ENCODE results near the gene LPCAT1. TPM values are rescaled to one million over a fixed set of nuclear protein-coding genes. Genes with fewer than 3 reads are reported as not detected.

Gene LPCAT1
- total and polyA plus RNA-seq, 2 of the 13 experiments (the other 11 are each of a cell fraction or from before 2014, with no cell fraction given): 29.8 to 90.6 TPM

DNA sequence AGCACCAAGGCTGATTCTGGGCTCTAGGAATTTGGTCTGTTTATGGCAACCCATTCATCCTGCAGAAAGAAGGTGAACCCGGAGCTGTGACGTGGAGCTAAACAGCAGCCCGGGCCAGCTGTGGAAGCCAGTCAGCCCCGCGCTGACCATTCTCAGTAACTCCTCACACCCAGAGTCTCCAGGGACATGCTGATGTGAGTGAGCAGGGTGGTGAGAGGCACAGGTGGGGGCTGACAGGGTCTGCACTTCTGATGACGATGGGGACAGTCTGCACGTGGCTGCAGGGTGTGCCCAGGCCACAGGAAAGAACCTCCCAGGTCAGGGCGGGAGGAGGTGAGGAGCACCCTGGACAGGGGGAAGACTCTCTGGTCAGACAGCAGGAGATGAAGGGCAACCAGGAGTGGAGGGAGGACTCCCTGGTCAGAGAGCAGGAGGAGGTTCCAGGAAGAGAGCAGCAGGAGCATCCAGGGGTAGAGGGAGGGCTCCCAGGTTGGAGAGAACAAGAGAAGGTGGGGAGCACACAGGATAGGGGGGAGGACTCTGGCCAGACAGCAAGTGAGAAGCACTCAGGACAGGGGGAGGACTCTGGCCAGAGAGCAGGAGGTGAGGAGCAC lies 52.4 kb downstream of the LPCAT1 start (continued):
- TF ChIP-seq MEIS1 (CRISPR knock-in tag; IDR thresholded peaks at IDR 0.05; ENCODE audit: borderline replicate concordance) (0 out of 2 replicates have a peak, but pooled peaks have one; percentile 42), FLYWCH1 (CRISPR knock-in tag; IDR thresholded peaks at IDR 0.05) (no peak)

DNA sequence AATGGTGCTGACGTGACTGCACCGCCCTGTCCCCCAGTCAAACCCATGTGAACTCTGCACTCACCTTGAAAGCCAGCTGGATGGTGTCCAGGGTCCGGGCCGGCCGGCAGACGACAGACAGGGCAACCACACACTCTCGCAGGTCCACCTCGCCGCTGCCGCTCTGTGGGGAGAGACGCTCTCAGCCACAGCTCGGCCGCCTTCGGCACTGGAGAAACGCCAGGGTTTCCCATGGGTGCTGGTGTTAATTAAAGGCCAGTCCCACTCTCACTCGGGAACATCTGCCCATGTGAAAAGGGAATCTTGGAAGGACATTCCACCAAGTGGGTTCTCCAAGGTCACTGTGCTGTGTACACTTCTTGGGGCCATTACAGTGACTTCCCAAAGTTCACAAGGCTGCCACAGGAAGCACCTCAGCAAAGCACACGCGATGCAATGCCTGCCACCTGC lies 53.0 kb downstream of the LPCAT1 start:
- no TSS peak for BruUV-seq (replicated peaks)
- peaks cover 29% of the 10 kb centered on the region for H3K4me1 ChIP-seq (ENCODE audit: insufficient read depth, low read length)
- peak; percentile 64 for FAIRE-seq
- peaks cover 8% of the 10 kb centered on the region; the same call in 1 of the 2 replicates for H4K20me1 ChIP-seq (ENCODE audit: insufficient read depth, low read length)
- in situ Hi-C loops (cut with HindIII; ENCODE audit: extremely low pct_ligation_motif_present, low pct_unique_long_range_greater_than_20kb) (no loop called here), intact Hi-C loops (cut with micrococcal nuclease; ENCODE audit: unreplicated experiment) (no loop called here)
- ATAC-seq: peak; percentile 79
- 15% methylated on average over 3 of the region's 18 CpGs for WGBS (ENCODE audit: low lambda C conversion rate)
- H3K9ac ChIP-seq (ENCODE audit: insufficient read depth, low read depth, low read length): peak overlapping the region; percentile 9; the same call in 1 of the 2 replicates
- H3K9me3 ChIP-seq (ENCODE audit: low read length): no peaks in the 10 kb centered on the region
- no peak overlapping the region for H2AFZ ChIP-seq (ENCODE audit: low read length)
- peak overlapping the region; percentile 45 for H3K4me2 ChIP-seq (ENCODE audit: low read depth, low read length)
- peaks cover 19 to 36% of the 10 kb centered on the region in 2 experiments; a peak in 3 of 5 replicates for H3K36me3 ChIP-seq (replicated peaks in 1 of 2; ENCODE audit: control insufficient read depth in 1 of 2, insufficient read depth in 2 of 2, low read length in 2 of 2)
- POLR2A ChIA-PET: no interaction called here
- CTCF ChIA-PET (ENCODE audit: low intra/inter-chr PET ratio, low total read pairs): no interaction called here
- peak overlapping the region; percentile 59 for H3K27ac ChIP-seq (ENCODE audit: extremely low read length, insufficient read depth, low read length)
- no peaks in the 10 kb centered on the region for H3K27me3 ChIP-seq (ENCODE audit: control insufficient read depth in 1 of 2, insufficient read depth in 2 of 2, low read length in 2 of 2)
- peak; percentile 57 for DNase-seq (ENCODE audit: low spot score)
- H3K4me3 ChIP-seq (replicated peaks in 1 of 3; ENCODE audit: insufficient read depth in 1 of 3, low read depth in 2 of 3, low read length in 3 of 3): no peak overlapping the region; a peak in 1 of 6 replicates
- H3K79me2 ChIP-seq (ENCODE audit: insufficient read depth, low read length): no peaks in the 10 kb centered on the region
- TF ChIP-seq ZNF446 (CRISPR knock-in tag; IDR thresholded peaks at IDR 0.05): no peak
- no peak for TF ChIP-seq ATF1 (CRISPR knock-in tag; IDR thresholded peaks at IDR 0.05)
- peak; percentile 15; the same call in 1 of the 2 replicates for TF ChIP-seq ZFX (CRISPR knock-in tag; IDR thresholded peaks at IDR 0.05; ENCODE audit: low read depth)
- no peak for TF ChIP-seq ZNF781 (CRISPR knock-in tag; IDR thresholded peaks at IDR 0.05; ENCODE audit: borderline replicate concordance, not compliant biosample characterization)
- 0 out of 2 replicates have a peak, but pooled peaks have one; percentile 20 for TF ChIP-seq ELF3 (CRISPR knock-in tag; IDR thresholded peaks at IDR 0.05)
- TF ChIP-seq, protein P1, sequence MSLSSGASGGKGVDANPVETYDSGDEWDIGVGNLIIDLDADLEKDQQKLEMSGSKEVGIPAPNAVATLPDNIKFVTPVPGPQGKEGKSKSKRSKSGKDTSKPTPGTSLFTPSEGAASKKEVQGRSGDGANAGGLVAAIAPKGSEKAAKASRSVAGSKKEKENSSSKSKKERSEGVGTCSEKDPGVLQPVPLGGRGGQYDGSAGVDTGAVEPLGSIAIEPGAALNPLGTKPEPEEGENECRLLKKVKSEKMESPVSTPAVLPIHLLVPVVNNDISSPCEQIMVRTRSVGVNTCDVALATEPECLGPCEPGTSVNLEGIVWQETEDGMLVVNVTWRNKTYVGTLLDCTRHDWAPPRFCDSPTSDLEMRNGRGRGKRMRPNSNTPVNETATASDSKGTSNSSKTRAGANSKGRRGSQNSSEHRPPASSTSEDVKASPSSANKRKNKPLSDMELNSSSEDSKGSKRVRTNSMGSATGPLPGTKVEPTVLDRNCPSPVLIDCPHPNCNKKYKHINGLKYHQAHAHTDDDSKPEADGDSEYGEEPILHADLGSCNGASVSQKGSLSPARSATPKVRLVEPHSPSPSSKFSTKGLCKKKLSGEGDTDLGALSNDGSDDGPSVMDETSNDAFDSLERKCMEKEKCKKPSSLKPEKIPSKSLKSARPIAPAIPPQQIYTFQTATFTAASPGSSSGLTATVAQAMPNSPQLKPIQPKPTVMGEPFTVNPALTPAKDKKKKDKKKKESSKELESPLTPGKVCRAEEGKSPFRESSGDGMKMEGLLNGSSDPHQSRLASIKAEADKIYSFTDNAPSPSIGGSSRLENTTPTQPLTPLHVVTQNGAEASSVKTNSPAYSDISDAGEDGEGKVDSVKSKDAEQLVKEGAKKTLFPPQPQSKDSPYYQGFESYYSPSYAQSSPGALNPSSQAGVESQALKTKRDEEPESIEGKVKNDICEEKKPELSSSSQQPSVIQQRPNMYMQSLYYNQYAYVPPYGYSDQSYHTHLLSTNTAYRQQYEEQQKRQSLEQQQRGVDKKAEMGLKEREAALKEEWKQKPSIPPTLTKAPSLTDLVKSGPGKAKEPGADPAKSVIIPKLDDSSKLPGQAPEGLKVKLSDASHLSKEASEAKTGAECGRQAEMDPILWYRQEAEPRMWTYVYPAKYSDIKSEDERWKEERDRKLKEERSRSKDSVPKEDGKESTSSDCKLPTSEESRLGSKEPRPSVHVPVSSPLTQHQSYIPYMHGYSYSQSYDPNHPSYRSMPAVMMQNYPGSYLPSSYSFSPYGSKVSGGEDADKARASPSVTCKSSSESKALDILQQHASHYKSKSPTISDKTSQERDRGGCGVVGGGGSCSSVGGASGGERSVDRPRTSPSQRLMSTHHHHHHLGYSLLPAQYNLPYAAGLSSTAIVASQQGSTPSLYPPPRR (CRISPR knock-in tag; IDR thresholded peaks at IDR 0.05; ENCODE audit: borderline replicate concordance): no peak
- TF ChIP-seq, protein P2, sequence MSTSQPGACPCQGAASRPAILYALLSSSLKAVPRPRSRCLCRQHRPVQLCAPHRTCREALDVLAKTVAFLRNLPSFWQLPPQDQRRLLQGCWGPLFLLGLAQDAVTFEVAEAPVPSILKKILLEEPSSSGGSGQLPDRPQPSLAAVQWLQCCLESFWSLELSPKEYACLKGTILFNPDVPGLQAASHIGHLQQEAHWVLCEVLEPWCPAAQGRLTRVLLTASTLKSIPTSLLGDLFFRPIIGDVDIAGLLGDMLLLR (CRISPR knock-in tag; IDR thresholded peaks at IDR 0.05): no peak
- TF ChIP-seq, protein P3, sequence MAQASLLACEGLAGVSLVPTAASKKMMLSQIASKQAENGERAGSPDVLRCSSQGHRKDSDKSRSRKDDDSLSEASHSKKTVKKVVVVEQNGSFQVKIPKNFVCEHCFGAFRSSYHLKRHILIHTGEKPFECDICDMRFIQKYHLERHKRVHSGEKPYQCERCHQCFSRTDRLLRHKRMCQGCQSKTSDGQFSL (CRISPR knock-in tag; IDR thresholded peaks at IDR 0.05): no peak
- no peak for TF ChIP-seq ZNF441 (CRISPR knock-in tag; IDR thresholded peaks at IDR 0.05; ENCODE audit: borderline replicate concordance)
- TF ChIP-seq, protein P4, sequence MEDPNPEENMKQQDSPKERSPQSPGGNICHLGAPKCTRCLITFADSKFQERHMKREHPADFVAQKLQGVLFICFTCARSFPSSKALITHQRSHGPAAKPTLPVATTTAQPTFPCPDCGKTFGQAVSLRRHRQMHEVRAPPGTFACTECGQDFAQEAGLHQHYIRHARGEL (CRISPR knock-in tag; IDR thresholded peaks at IDR 0.05): no peak
- TF ChIP-seq FOXM1 (CRISPR knock-in tag; IDR thresholded peaks at IDR 0.05): no peak
- TF ChIP-seq FIP1L1 (IDR thresholded peaks at IDR 0.05; ENCODE audit: borderline replicate concordance, insufficient read depth, low read depth, low read length): no peak
- TF ChIP-seq, protein P5, sequence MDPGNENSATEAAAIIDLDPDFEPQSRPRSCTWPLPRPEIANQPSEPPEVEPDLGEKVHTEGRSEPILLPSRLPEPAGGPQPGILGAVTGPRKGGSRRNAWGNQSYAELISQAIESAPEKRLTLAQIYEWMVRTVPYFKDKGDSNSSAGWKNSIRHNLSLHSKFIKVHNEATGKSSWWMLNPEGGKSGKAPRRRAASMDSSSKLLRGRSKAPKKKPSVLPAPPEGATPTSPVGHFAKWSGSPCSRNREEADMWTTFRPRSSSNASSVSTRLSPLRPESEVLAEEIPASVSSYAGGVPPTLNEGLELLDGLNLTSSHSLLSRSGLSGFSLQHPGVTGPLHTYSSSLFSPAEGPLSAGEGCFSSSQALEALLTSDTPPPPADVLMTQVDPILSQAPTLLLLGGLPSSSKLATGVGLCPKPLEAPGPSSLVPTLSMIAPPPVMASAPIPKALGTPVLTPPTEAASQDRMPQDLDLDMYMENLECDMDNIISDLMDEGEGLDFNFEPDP (CRISPR knock-in tag; conservative IDR thresholded peaks at IDR 0.05): no peak

All from HepG2 (cell line).